BJ (cell line): Measurements from ENCODE around the gene SLC2A6. TPM values are rescaled to one million over a fixed set of nuclear protein-coding genes. Genes with fewer than 3 reads are reported as not detected.

Experiments
- CTCF ChIA-PET: fragments of 350-600 bp; formaldehyde crosslinking; extraction: SDS; loops from one replicate; lab custom pipeline; 2021; ENCODE audit warnings: antibody characterized with exemption, inconsistent platforms; lab: Yijun Ruan, JAX
- POLR2A ChIA-PET: fragments of 300-600 bp; sonication (Branson Sonifier 250); formaldehyde crosslinking; extraction: SDS; loops from one replicate; lab custom pipeline; 2021; ENCODE audit warnings: antibody characterized with exemption; lab: Charles Lee
- DNase-seq: peaks from one replicate; pipeline ENCODE4 v3.0.0-alpha.2; 2011; ENCODE audit warnings: low read depth
- H3K27me3 ChIP-seq: 2 replicates; pipeline ENCODE4 v1.6.0; 2011; ENCODE audit warnings: low read length; ENCODE audit not compliant: control insufficient read depth, insufficient read depth
- H3K36me3 ChIP-seq: 2 replicates; pipeline ENCODE4 v1.5.1; 2011; ENCODE audit warnings: low read length; ENCODE audit not compliant: control insufficient read depth, insufficient read depth
- H3K4me3 ChIP-seq: 2 replicates; pipeline ENCODE4 v1.5.1; 2011; ENCODE audit warnings: low read depth, mild to moderate bottlenecking, control low read depth, low read length
- polyA plus RNA-seq: library from polyadenylated mRNA; depleted of rRNA; stranded (reverse); fragments of >200 nt; gene quantifications from 2 replicates; pipeline ENCODE4 v1.2.3, GENCODE V29; 2011
- TF ChIP-seq, protein P1 (sequence below): IDR thresholded peaks from 2 replicates; pipeline ENCODE4 v1.5.1; 2011; ENCODE audit warnings: low read depth, mild to moderate bottlenecking, control low read depth, inconsistent platforms, low read length, moderate library complexity; ENCODE audit not compliant: insufficient read depth

SLC2A6 gene
- polyA plus RNA-seq, 1 experiment: 9.0 TPM

- Histone ChIP-seq H3K27me3 (0 out of 2 replicates have a peak, but pooled peaks cover 1% of the 10 kb centered on the region), H3K4me3 (no peak overlapping the region), H3K36me3 (no peaks in the 10 kb centered on the region)
- no peak for DNase-seq
- CTCF ChIA-PET: interaction anchor here (0.7 to 4.7 kb wide), 24 partner anchors 9 to 463 kb away, joined by 3 to 38 read pairs (median 4); no protein-coding TSS in a partner anchor
- TF ChIP-seq, protein P1, sequence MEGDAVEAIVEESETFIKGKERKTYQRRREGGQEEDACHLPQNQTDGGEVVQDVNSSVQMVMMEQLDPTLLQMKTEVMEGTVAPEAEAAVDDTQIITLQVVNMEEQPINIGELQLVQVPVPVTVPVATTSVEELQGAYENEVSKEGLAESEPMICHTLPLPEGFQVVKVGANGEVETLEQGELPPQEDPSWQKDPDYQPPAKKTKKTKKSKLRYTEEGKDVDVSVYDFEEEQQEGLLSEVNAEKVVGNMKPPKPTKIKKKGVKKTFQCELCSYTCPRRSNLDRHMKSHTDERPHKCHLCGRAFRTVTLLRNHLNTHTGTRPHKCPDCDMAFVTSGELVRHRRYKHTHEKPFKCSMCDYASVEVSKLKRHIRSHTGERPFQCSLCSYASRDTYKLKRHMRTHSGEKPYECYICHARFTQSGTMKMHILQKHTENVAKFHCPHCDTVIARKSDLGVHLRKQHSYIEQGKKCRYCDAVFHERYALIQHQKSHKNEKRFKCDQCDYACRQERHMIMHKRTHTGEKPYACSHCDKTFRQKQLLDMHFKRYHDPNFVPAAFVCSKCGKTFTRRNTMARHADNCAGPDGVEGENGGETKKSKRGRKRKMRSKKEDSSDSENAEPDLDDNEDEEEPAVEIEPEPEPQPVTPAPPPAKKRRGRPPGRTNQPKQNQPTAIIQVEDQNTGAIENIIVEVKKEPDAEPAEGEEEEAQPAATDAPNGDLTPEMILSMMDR: no peak
- POLR2A ChIA-PET: no interaction called here
These were observed 6.8 kb upstream of the SLC2A6 start for GRCh38 chr9:133485531-133486260.

GRCh38 chr9:133484671-133485437 lies 6.0 kb upstream of the SLC2A6 start:
- TF ChIP-seq, protein P1: no peak
- ChIA-PET POLR2A (no interaction called here), CTCF (interaction anchor here (0.6 to 4.7 kb wide), 12 partner anchors 25 to 508 kb away, joined by 3 to 37 read pairs (median 3); partner anchors contain the start of gene CACFD1)
- no peak overlapping the region for H3K4me3 ChIP-seq
- H3K27me3 ChIP-seq: 0 out of 2 replicates have a peak, but pooled peaks cover 1% of the 10 kb centered on the region
- H3K36me3 ChIP-seq: no peaks in the 10 kb centered on the region
- DNase-seq: no peak

DNA sequence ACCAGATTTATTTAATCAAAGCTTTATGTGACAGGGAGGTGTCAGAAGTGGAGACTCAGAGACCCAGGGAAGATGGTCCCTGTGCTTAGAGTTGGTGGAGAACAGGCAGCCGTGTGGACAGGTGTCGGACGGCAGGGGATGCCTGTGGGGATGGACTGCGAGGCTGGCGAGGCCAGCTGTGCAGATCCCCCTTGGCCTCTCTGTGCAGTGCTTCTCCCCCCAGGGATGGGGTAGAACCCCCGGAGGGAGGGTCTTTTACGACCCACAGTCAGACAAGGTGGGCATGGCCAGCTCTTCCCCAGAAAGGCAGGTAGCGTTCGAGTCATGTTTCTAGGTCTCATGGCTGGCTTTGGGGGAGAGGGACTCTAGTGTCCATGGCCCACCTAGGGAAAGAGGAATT lies 4.7 kb upstream of the SLC2A6 start:
- ChIA-PET POLR2A (no interaction called here), CTCF (interaction anchor here (0.7 to 4.7 kb wide), 3 partner anchors 88 to 461 kb away, joined by 3 to 37 read pairs (median 4); no protein-coding TSS in a partner anchor)
- Histone ChIP-seq H3K36me3 (no peaks in the 10 kb centered on the region), H3K4me3 (no peak overlapping the region), H3K27me3 (0 out of 2 replicates have a peak, but pooled peaks cover 1% of the 10 kb centered on the region)
- DNase-seq: no peak
- TF ChIP-seq, protein P1: no peak

- ChIA-PET POLR2A (no interaction called here), CTCF (interaction anchor here (1.0 to 2.1 kb wide), 4 partner anchors 11 to 292 kb away, joined by 3 to 7 read pairs (median 4); no protein-coding TSS in a partner anchor)
- TF ChIP-seq, protein P1: no peak
- Histone ChIP-seq H3K27me3 (no peaks in the 10 kb centered on the region), H3K36me3 (peaks cover 8% of the 10 kb centered on the region), H3K4me3 (peak overlapping the region; percentile 63)
- no peak for DNase-seq
These were observed 678 bp downstream of the SLC2A6 start for GRCh38 chr9:133477992-133478850.
